Measurements from ENCODE around the gene CDRT15. TPM values are rescaled to one million over a fixed set of nuclear protein-coding genes. Genes with fewer than 3 reads are reported as not detected.

CDRT15 gene
- total RNA-seq, 1 donor from 2014 or later, result not detected

DNA sequence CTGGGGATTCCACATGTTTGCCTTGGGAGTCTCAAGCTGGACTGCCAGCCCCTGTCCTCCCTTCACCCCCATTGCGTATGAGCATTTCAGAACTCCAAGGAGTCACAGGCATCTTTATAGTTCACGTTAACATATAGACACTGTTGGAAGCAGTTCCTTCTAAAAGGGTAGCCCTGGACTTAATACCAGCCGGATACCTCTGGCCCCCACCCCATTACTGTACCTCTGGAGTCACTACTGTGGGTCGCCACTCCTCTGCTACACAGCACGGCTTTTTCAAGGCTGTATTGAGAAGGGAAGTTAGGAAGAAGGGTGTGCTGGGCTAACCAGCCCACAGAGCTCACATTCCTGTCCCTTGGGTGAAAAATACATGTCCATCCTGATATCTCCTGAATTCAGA, 28.9 kb downstream of the CDRT15 start:
- TF ChIP-seq, protein P1, sequence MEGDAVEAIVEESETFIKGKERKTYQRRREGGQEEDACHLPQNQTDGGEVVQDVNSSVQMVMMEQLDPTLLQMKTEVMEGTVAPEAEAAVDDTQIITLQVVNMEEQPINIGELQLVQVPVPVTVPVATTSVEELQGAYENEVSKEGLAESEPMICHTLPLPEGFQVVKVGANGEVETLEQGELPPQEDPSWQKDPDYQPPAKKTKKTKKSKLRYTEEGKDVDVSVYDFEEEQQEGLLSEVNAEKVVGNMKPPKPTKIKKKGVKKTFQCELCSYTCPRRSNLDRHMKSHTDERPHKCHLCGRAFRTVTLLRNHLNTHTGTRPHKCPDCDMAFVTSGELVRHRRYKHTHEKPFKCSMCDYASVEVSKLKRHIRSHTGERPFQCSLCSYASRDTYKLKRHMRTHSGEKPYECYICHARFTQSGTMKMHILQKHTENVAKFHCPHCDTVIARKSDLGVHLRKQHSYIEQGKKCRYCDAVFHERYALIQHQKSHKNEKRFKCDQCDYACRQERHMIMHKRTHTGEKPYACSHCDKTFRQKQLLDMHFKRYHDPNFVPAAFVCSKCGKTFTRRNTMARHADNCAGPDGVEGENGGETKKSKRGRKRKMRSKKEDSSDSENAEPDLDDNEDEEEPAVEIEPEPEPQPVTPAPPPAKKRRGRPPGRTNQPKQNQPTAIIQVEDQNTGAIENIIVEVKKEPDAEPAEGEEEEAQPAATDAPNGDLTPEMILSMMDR (conservative IDR thresholded peaks at IDR 0.05; ENCODE audit: low read depth, low read length), result no peak
- DNase-seq (ENCODE audit: low read depth), result no peak
- no peak overlapping the region for H3K4me3 ChIP-seq (ENCODE audit: low read depth, low read length)

- TF ChIP-seq, protein P1 (conservative IDR thresholded peaks at IDR 0.05; ENCODE audit: low read depth, low read length), result no peak
- H3K4me3 ChIP-seq (ENCODE audit: low read depth, low read length), result no peak overlapping the region
- DNase-seq (ENCODE audit: low read depth), result no peak
Measured at GRCh38 chr17:14206891-14207290, 29.8 kb downstream of the CDRT15 start.

- H3K4me3 ChIP-seq (ENCODE audit: low read depth, low read length), result no peak overlapping the region
- peak; percentile 12 for DNase-seq (ENCODE audit: low read depth)
- TF ChIP-seq, protein P1 (conservative IDR thresholded peaks at IDR 0.05; ENCODE audit: low read depth, low read length), result no peak
Measured at GRCh38 chr17:14205992-14206461, 30.6 kb downstream of the CDRT15 start.

DNA sequence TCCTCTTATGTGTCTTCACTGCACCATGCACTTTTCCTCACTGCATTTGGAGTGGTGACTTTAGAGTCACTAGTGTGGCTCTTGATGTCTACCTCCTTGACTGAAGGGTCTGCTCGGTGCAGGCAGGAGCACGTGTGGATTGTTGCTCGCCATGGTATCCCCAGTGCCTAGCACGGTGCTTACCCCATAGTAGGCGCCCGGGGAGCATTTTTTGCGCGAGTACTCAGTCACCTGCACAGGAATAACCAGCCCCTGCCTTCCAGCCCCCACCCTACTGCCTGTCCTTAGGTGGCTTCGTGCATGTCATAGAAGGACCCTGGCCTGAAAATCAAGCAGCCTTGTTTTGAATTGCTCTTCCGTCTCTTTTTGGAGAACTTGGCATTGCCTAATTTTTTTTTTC, 31.3 kb downstream of the CDRT15 start:
- no peak for DNase-seq (ENCODE audit: low read depth)
- H3K4me3 ChIP-seq (ENCODE audit: low read depth, low read length), result no peak overlapping the region
- TF ChIP-seq, protein P1 (conservative IDR thresholded peaks at IDR 0.05; ENCODE audit: low read depth, low read length), result no peak

DNA sequence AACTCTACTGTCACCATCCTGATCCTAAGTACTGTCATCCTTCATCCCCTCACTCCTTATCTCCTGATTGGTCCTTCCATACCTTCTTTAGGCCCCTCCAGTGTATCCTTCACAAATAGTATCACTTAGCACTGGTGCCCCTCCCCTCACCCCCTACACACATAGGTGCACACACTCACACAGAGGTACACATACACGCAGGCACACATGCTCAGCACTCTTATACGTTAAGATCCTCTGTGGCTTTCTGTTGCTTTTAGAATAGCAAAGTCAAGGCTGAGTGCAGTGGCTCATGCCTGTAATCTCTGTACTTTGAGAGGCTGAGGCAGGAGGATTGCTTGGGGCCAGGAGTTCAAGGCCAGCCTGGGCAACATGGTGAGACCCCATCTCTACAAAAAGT, 32.1 kb downstream of the CDRT15 start:
- no peak for DNase-seq (ENCODE audit: low read depth)
- H3K4me3 ChIP-seq (ENCODE audit: low read depth, low read length), result no peak overlapping the region
- TF ChIP-seq, protein P1 (conservative IDR thresholded peaks at IDR 0.05; ENCODE audit: low read depth, low read length), result no peak

- H3K4me3 ChIP-seq (ENCODE audit: low read depth, low read length), result no peak overlapping the region
- no peak for DNase-seq (ENCODE audit: low read depth)
- TF ChIP-seq, protein P1 (conservative IDR thresholded peaks at IDR 0.05; ENCODE audit: low read depth, low read length), result no peak
Measured at GRCh38 chr17:14204084-14204483, 32.6 kb downstream of the CDRT15 start.

GRCh38 chr17:14203388-14203787, 33.3 kb downstream of the CDRT15 start:
- no peak overlapping the region for H3K4me3 ChIP-seq (ENCODE audit: low read depth, low read length)
- TF ChIP-seq, protein P1 (conservative IDR thresholded peaks at IDR 0.05; ENCODE audit: low read depth, low read length), result peak; percentile 47
- DNase-seq (ENCODE audit: low read depth), result no peak
